ENCODE data around the gene ILKAP.

DNA sequence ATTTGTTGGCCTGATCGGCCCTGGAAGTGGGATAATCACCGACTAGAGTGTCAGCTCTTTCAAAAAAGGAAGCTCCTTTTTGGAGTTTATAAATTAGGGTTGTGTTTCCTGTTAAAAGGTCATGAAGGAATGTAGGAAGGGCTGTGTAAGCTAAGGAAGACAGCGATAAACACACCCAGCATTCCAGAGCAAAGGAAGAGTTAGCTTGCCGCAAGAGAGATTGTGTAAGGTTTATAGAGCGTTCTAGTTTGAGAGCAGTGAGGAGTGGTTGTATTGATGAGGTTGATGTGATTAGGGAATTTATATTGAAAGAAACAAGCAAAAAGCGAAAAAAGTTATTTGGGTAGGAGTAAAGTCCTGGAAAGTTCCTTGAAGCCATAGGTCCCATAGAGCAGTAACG lies 3.5 kb upstream of the ILKAP start:
- TF ChIP-seq POLR2A (IDR thresholded peaks at IDR 0.05; ENCODE audit: low read length) (no peak), RARB (CRISPR knock-in tag; IDR thresholded peaks at IDR 0.05) (no peak), PHF8 (IDR thresholded peaks at IDR 0.05; ENCODE audit: borderline replicate concordance, low read depth) (no peak), RAD21 (conservative IDR thresholded peaks at IDR 0.05 in 1 of 2, IDR thresholded peaks at IDR 0.05 in 1 of 2) (no peak), NPAS2 (CRISPR knock-in tag; IDR thresholded peaks at IDR 0.05; ENCODE audit: borderline replicate concordance) (no peak)
- TF ChIP-seq, protein P1, sequence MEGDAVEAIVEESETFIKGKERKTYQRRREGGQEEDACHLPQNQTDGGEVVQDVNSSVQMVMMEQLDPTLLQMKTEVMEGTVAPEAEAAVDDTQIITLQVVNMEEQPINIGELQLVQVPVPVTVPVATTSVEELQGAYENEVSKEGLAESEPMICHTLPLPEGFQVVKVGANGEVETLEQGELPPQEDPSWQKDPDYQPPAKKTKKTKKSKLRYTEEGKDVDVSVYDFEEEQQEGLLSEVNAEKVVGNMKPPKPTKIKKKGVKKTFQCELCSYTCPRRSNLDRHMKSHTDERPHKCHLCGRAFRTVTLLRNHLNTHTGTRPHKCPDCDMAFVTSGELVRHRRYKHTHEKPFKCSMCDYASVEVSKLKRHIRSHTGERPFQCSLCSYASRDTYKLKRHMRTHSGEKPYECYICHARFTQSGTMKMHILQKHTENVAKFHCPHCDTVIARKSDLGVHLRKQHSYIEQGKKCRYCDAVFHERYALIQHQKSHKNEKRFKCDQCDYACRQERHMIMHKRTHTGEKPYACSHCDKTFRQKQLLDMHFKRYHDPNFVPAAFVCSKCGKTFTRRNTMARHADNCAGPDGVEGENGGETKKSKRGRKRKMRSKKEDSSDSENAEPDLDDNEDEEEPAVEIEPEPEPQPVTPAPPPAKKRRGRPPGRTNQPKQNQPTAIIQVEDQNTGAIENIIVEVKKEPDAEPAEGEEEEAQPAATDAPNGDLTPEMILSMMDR (IDR thresholded peaks at IDR 0.05): no peak
- TF ChIP-seq, protein P2, sequence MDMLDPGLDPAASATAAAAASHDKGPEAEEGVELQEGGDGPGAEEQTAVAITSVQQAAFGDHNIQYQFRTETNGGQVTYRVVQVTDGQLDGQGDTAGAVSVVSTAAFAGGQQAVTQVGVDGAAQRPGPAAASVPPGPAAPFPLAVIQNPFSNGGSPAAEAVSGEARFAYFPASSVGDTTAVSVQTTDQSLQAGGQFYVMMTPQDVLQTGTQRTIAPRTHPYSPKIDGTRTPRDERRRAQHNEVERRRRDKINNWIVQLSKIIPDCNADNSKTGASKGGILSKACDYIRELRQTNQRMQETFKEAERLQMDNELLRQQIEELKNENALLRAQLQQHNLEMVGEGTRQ (IDR thresholded peaks at IDR 0.05): no peak
